ENCODE measurements around the gene DOK6. TPM values are rescaled to one million over a fixed set of nuclear protein-coding genes. Genes with fewer than 3 reads are reported as not detected.

Gene DOK6
- total RNA-seq, 1 donor from 2014 or later: 19.7 TPM

DNA sequence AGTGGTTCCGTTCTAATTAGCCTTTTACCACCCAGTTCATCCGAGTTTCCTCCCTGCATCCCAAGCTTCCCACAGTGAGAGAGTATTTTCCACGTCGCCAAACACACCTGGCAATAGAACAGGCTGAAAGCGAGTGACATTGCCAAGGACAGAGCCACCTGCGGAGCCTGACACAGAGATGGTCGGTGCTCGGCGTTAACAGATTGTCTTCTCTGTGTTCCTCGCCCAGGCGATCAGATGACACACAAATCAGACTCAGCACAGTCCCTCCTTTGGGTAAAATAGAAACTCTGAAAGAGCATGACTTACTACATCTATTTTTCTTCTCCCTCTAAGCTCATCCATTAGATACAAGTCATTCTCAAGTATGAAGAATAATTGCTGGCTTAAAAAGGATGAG is 439.3 kb downstream of the DOK6 start:
- Mint-ChIP-seq H3K36me3 (ENCODE audit: unreplicated experiment) (no peaks in the 10 kb centered on the region), H3K9me3 (ENCODE audit: unreplicated experiment) (no peaks in the 10 kb centered on the region), H3K27me3 (ENCODE audit: unreplicated experiment) (peaks cover 3% of the 10 kb centered on the region), H3K4me1 (ENCODE audit: low read depth, unreplicated experiment) (no peaks in the 10 kb centered on the region), H3K4me3 (ENCODE audit: unreplicated experiment) (no peak overlapping the region), H3K27ac (ENCODE audit: unreplicated experiment) (no peak overlapping the region)
- DNase-seq: no peak
- TF ChIP-seq, protein P1, sequence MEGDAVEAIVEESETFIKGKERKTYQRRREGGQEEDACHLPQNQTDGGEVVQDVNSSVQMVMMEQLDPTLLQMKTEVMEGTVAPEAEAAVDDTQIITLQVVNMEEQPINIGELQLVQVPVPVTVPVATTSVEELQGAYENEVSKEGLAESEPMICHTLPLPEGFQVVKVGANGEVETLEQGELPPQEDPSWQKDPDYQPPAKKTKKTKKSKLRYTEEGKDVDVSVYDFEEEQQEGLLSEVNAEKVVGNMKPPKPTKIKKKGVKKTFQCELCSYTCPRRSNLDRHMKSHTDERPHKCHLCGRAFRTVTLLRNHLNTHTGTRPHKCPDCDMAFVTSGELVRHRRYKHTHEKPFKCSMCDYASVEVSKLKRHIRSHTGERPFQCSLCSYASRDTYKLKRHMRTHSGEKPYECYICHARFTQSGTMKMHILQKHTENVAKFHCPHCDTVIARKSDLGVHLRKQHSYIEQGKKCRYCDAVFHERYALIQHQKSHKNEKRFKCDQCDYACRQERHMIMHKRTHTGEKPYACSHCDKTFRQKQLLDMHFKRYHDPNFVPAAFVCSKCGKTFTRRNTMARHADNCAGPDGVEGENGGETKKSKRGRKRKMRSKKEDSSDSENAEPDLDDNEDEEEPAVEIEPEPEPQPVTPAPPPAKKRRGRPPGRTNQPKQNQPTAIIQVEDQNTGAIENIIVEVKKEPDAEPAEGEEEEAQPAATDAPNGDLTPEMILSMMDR (IDR thresholded peaks at IDR 0.05; ENCODE audit: partially characterized antibody, unreplicated experiment): no peak

DNA sequence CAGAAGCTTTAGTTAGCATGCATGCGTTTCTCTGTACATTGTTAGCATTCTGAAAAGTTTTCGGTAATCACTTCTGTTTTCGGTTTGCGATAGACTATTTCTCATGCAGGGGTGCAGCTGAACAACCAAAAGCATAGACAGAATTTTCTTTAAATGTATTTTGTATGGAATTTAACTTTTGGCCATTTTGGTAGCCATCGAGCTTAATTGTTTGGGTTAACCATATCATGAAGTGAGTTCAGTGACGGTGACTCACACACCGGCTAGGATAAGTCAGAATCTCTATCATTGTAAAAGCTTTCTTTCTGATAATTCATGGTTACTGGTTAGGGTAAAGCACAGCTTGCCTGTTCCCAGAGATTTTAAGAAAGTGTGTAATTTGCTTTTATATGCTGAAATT is 439.8 kb downstream of the DOK6 start:
- Mint-ChIP-seq H3K4me1 (ENCODE audit: low read depth, unreplicated experiment) (no peaks in the 10 kb centered on the region), H3K9me3 (ENCODE audit: unreplicated experiment) (no peaks in the 10 kb centered on the region), H3K27ac (ENCODE audit: unreplicated experiment) (no peak overlapping the region)

DNA sequence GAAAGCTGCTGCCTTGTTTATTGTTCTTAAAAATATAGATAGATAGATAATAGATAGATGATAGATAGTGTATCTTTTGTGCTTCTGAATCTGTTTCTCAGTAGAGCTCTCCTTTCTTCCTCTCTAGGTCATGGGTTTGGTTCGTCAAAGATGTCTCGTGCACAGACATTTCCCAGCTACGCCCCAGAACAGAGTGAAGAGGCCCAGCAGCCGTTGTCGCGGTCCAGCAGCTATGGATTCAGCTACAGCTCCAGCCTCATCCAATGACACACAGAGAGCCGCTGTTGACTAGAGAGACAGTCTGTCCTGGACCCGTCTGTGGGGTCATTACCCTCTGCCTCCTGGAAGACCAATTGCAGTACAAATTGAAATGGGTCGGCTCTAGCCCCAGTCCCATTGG is 440.4 kb downstream of the DOK6 start:
- Mint-ChIP-seq H3K4me1 (ENCODE audit: low read depth, unreplicated experiment) (no peaks in the 10 kb centered on the region), H3K27me3 (ENCODE audit: unreplicated experiment) (peaks cover 3% of the 10 kb centered on the region), H3K9me3 (ENCODE audit: unreplicated experiment) (no peaks in the 10 kb centered on the region), H3K27ac (ENCODE audit: unreplicated experiment) (no peak overlapping the region), H3K4me3 (ENCODE audit: unreplicated experiment) (no peak overlapping the region), H3K36me3 (ENCODE audit: unreplicated experiment) (no peaks in the 10 kb centered on the region)
- no peak for DNase-seq
- TF ChIP-seq, protein P1 (IDR thresholded peaks at IDR 0.05; ENCODE audit: partially characterized antibody, unreplicated experiment): no peak

More for the DNA sequence above, 439.8 kb downstream of the DOK6 start:
- TF ChIP-seq, protein P1 (IDR thresholded peaks at IDR 0.05; ENCODE audit: partially characterized antibody, unreplicated experiment): no peak
- no peaks in the 10 kb centered on the region for H3K36me3 Mint-ChIP-seq (ENCODE audit: unreplicated experiment)
- no peak overlapping the region for H3K4me3 Mint-ChIP-seq (ENCODE audit: unreplicated experiment)
- no peak for DNase-seq
- peaks cover 3% of the 10 kb centered on the region for H3K27me3 Mint-ChIP-seq (ENCODE audit: unreplicated experiment)

DNA sequence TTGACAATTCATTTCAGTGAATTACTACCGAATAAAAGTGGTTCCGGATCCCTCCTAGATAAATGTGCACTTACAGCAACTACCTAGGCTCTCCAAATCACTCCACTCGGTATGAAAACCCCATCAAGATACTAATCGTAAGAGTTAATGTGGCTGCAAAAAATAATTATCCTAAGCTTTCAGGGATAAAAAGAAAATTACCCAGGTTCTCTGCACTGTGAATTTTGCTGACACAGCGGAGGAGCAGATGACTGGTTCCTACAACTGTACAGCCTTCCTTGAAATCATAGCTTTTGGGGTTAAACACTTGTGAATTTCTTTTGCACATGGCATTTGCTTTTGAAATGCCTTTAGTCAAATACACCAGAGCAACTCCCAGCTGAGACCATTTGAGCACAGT is 442.3 kb downstream of the DOK6 start:
- H3K4me3 Mint-ChIP-seq (ENCODE audit: unreplicated experiment): no peak overlapping the region
- no peaks in the 10 kb centered on the region for H3K9me3 Mint-ChIP-seq (ENCODE audit: unreplicated experiment)
- TF ChIP-seq, protein P1 (IDR thresholded peaks at IDR 0.05; ENCODE audit: partially characterized antibody, unreplicated experiment): no peak
- peaks cover 2% of the 10 kb centered on the region for H3K4me1 Mint-ChIP-seq (ENCODE audit: low read depth, unreplicated experiment)
- H3K27ac Mint-ChIP-seq (ENCODE audit: unreplicated experiment): no peak overlapping the region
- no peaks in the 10 kb centered on the region for H3K36me3 Mint-ChIP-seq (ENCODE audit: unreplicated experiment)
- H3K27me3 Mint-ChIP-seq (ENCODE audit: unreplicated experiment): peaks cover 3% of the 10 kb centered on the region
- DNase-seq: no peak

DNA sequence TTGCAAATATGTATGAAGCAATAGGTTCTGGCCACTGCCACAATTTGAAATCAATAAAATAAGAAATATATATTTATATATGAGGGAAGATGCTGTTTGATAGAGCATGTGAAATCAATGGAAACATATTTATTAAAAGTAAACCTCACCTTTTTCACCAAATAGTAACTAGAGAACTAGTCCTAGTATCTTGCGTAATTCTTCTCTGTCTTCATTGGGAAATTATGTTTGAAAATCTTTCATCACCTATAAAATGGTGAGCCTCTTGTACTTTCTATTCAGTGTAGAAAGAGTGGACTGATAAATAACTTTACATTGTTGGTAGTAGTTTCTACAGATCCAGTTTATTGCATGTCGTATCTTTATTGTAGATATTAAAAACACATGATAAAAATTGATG is 444.0 kb downstream of the DOK6 start:
- Mint-ChIP-seq H3K36me3 (ENCODE audit: unreplicated experiment) (no peaks in the 10 kb centered on the region), H3K4me1 (ENCODE audit: low read depth, unreplicated experiment) (peaks cover 2% of the 10 kb centered on the region), H3K27me3 (ENCODE audit: unreplicated experiment) (peaks cover 3% of the 10 kb centered on the region), H3K27ac (ENCODE audit: unreplicated experiment) (no peak overlapping the region), H3K9me3 (ENCODE audit: unreplicated experiment) (no peaks in the 10 kb centered on the region), H3K4me3 (ENCODE audit: unreplicated experiment) (no peak overlapping the region)
- no peak for DNase-seq
- TF ChIP-seq, protein P1 (IDR thresholded peaks at IDR 0.05; ENCODE audit: partially characterized antibody, unreplicated experiment): no peak
